MM.1S (cell line): ENCODE data around the gene DCUN1D3.

Source experiments
- CTCF ChIP-seq: fragments of 300-600 bp; sonication (generic); IDR thresholded peaks from 2 replicates; pipeline ENCODE4 v1.5.1; 2016; ENCODE audit warnings: antibody characterized with exemption, low read length, mixed read lengths
- EZH2 ChIP-seq: fragments of 300-600 bp; sonication (generic); optimal IDR thresholded peaks from 2 replicates; pipeline ENCODE3; 2017; ENCODE audit warnings: low read depth, mild to moderate bottlenecking, antibody characterized with exemption, low read length, mixed read lengths

DNA sequence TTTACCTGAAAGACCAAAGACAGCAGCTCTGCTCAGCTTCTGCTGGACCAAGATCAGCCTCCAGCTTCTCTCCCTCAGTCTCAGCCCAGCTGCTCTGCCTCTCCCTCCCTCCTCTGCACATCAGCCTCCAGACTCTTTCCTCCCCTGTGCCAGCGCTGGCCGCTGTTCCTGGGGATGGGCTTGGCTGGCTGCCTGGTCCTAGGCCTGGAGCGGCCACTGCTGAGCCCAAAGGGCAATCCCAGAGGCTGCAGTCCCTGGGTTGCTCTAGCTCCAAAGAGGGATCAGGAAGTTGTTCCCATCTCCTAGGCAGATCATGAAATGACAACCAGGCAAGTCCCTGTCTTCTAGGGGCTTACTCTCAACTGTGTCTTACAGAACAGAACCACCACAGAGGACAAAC, 31.3 kb downstream of the DCUN1D3 start:
- no peak for TF ChIP-seq CTCF
- no peak for TF ChIP-seq EZH2
